SW 1271 (cell line): ENCODE results near the gene PIM3.

Experiments used
- DNase-seq, 2 experiments: peaks; one replicate each; lab custom pipeline; 2025; lab: John Stamatoyannopoulos, UW

The PIM3 gene

GRCh38 chr22:49928185-49928495 lies 32.4 kb upstream of the PIM3 start:
- DNase-seq = no peak

GRCh38 chr22:49928555-49929210 lies 31.9 kb upstream of the PIM3 start:
- no peak for DNase-seq

- DNase-seq = no peak
Measured at GRCh38 chr22:49929211-49929979, 31.2 kb upstream of the PIM3 start.

- no peak for DNase-seq
Measured at GRCh38 chr22:49929994-49930575, 30.5 kb upstream of the PIM3 start.

- peak in 1 of 2 experiments; percentile 86 for DNase-seq
Measured at GRCh38 chr22:49930596-49931412, 29.8 kb upstream of the PIM3 start.

- no peak for DNase-seq
Measured at GRCh38 chr22:49933236-49934159, 27.1 kb upstream of the PIM3 start.

GRCh38 chr22:49934160-49934890 lies 26.2 kb upstream of the PIM3 start:
- DNase-seq = no peak

- peak in 1 of 2 experiments; percentile 23 for DNase-seq
Measured at GRCh38 chr22:49934891-49935557, 25.5 kb upstream of the PIM3 start.

GRCh38 chr22:49935561-49935960 lies 25.0 kb upstream of the PIM3 start:
- no peak for DNase-seq

GRCh38 chr22:49936018-49936972 lies 24.3 kb upstream of the PIM3 start:
- DNase-seq = peak in 1 of 2 experiments; percentile 45

GRCh38 chr22:49936973-49937757 lies 23.4 kb upstream of the PIM3 start:
- DNase-seq = no peak

GRCh38 chr22:49937758-49938564 lies 22.6 kb upstream of the PIM3 start:
- DNase-seq = no peak

- DNase-seq = no peak
Measured at GRCh38 chr22:49938565-49939136, 21.9 kb upstream of the PIM3 start.

- DNase-seq = no peak
Measured at GRCh38 chr22:49941507-49942316, 18.9 kb upstream of the PIM3 start.

- no peak for DNase-seq
Measured at GRCh38 chr22:49942565-49943404, 17.8 kb upstream of the PIM3 start.
